Neural progenitor cell (in vitro differentiated cells): ENCODE measurements around the gene EHMT1. TPM values are rescaled to one million over a fixed set of nuclear protein-coding genes. Genes with fewer than 3 reads are reported as not detected.

ENCODE experiments used
- DNase-seq: peaks from one replicate; pipeline ENCODE4 v3.0.0-alpha.2; 2016; ENCODE audit warnings: low spot score
- H2AFZ ChIP-seq: fragments of 200-600 bp; sonication (generic); replicated peaks from 2 replicates; pipeline ENCODE4 v1.6.1; 2016; ENCODE audit warnings: antibody characterized with exemption
- H3F3A ChIP-seq: fragments of 200-600 bp; sonication (generic); 2 replicates; pipeline ENCODE4 v1.6.1; 2016; ENCODE audit warnings: antibody characterized with exemption, low read depth
- H3K27ac ChIP-seq: fragments of 200-600 bp; sonication (generic); 2 replicates; pipeline ENCODE4 v1.5.1; 2016; ENCODE audit warnings: mild to moderate bottlenecking
- H3K27me3 ChIP-seq: fragments of 200-600 bp; sonication (generic); 2 replicates; pipeline ENCODE4 v1.6.1; 2016; ENCODE audit warnings: mild to moderate bottlenecking, moderate library complexity
- H3K36me3 ChIP-seq: fragments of 200-600 bp; sonication (generic); 2 replicates; pipeline ENCODE4 v1.5.1; 2016
- H3K4me1 ChIP-seq: fragments of 200-600 bp; sonication (generic); 2 replicates; pipeline ENCODE4 v1.6.1; 2016; ENCODE audit warnings: mixed run types
- H3K4me2 ChIP-seq: fragments of 200-600 bp; sonication (generic); 2 replicates; pipeline ENCODE4 v1.6.1; 2016
- H3K4me3 ChIP-seq: fragments of 200-600 bp; sonication (generic); 2 replicates; pipeline ENCODE4 v1.5.1; 2016
- H3K79me2 ChIP-seq: fragments of 200-600 bp; sonication (generic); 2 replicates; pipeline ENCODE4 v1.6.1; 2016; ENCODE audit warnings: low read depth
- H3K9ac ChIP-seq: fragments of 200-600 bp; sonication (generic); 2 replicates; pipeline ENCODE4 v1.6.1; 2016
- H3K9me3 ChIP-seq: fragments of 200-600 bp; sonication (generic); 2 replicates; pipeline ENCODE4 v1.5.1; 2016; ENCODE audit warnings: low read depth
- H4K20me1 ChIP-seq: fragments of 200-600 bp; sonication (generic); 2 replicates; pipeline ENCODE4 v1.6.1; 2016; ENCODE audit warnings: low read depth
- H3K27ac Mint-ChIP-seq: 3 replicates; pipeline ENCODE4 v1.8.0; 2021; ENCODE audit warnings: mixed read lengths
- H3K27me3 Mint-ChIP-seq: 2 replicates; pipeline ENCODE4 v1.8.0; 2022; ENCODE audit warnings: low read depth, mild to moderate bottlenecking, inconsistent platforms, moderate library complexity, mixed read lengths; ENCODE audit not compliant: insufficient read depth
- H3K36me3 Mint-ChIP-seq: 3 replicates; pipeline ENCODE4 v1.8.0; 2021; ENCODE audit warnings: mixed read lengths
- H3K4me1 Mint-ChIP-seq: 3 replicates; pipeline ENCODE4 v1.8.0; 2021; ENCODE audit warnings: mixed read lengths
- H3K4me3 Mint-ChIP-seq: 3 replicates; pipeline ENCODE4 v1.8.0; 2021; ENCODE audit warnings: mild to moderate bottlenecking, moderate library complexity, mixed read lengths
- H3K9me3 Mint-ChIP-seq: 3 replicates; pipeline ENCODE4 v1.8.0; 2020; ENCODE audit warnings: mixed read lengths
- CTCF ChIP-seq: fragments of 200-600 bp; sonication (generic); IDR thresholded peaks from 2 replicates; pipeline ENCODE4 v1.5.1; 2017; ENCODE audit warnings: antibody characterized with exemption, mild to moderate bottlenecking
- EZH2 ChIP-seq: fragments of 200-600 bp; sonication (generic); IDR thresholded peaks from 2 replicates; pipeline ENCODE4 v1.6.1; 2017; ENCODE audit warnings: antibody characterized with exemption, mild to moderate bottlenecking, moderate library complexity
- EZH2phosphoT487 ChIP-seq: fragments of 200-600 bp; sonication (generic); IDR thresholded peaks from 2 replicates; pipeline ENCODE4 v1.6.1; 2017; ENCODE audit warnings: antibody characterized with exemption
- total RNA-seq: library from RNA; depleted of rRNA; stranded (reverse); fragments of >200 nt; gene quantifications from 2 replicates; pipeline ENCODE4 v1.2.3, GENCODE V29; 2015; ENCODE audit warnings: low replicate concordance

Gene EHMT1
- total RNA-seq, 1 donor from 2014 or later, result 47.8 TPM

- peaks cover 65% of the 10 kb centered on the region for H3K79me2 ChIP-seq
- H3K36me3 ChIP-seq, result no peaks in the 10 kb centered on the region
- peaks cover 8% of the 10 kb centered on the region for H4K20me1 ChIP-seq
- H3F3A ChIP-seq, result peaks cover 16% of the 10 kb centered on the region
- TF ChIP-seq CTCF (no peak), EZH2phosphoT487 (no peak), EZH2 (no peak)
- H3K27ac ChIP-seq, result no peak overlapping the region
- H3K4me3 Mint-ChIP-seq, result no peak overlapping the region
- no peak overlapping the region for H2AFZ ChIP-seq
- peaks cover under 1% of the 10 kb centered on the region for H3K4me1 Mint-ChIP-seq
- H3K27me3 ChIP-seq, result no peaks in the 10 kb centered on the region
- H3K9ac ChIP-seq, result no peak overlapping the region
- H3K4me1 ChIP-seq, result peaks cover 13% of the 10 kb centered on the region
- DNase-seq, result no peak
- peaks cover 2% of the 10 kb centered on the region for H3K27me3 Mint-ChIP-seq
- H3K27ac Mint-ChIP-seq, result no peak overlapping the region
- no peaks in the 10 kb centered on the region for H3K9me3 ChIP-seq
- peaks cover 21% of the 10 kb centered on the region for H3K9me3 Mint-ChIP-seq
- no peak overlapping the region for H3K4me3 ChIP-seq
- peaks cover 66% of the 10 kb centered on the region for H3K36me3 Mint-ChIP-seq
- H3K4me2 ChIP-seq, result no peak overlapping the region
Observed at GRCh38 chr9:137726764-137727163, 108.0 kb downstream of the EHMT1 start.

- Histone ChIP-seq H3F3A (peaks cover 16% of the 10 kb centered on the region), H3K36me3 (no peaks in the 10 kb centered on the region), H3K4me2 (no peak overlapping the region), H4K20me1 (peaks cover 8% of the 10 kb centered on the region), H3K9ac (no peak overlapping the region), H3K27ac (no peak overlapping the region), H3K9me3 (no peaks in the 10 kb centered on the region), H3K4me3 (no peak overlapping the region), H2AFZ (no peak overlapping the region), H3K27me3 (no peaks in the 10 kb centered on the region), H3K4me1 (peaks cover 13% of the 10 kb centered on the region), H3K79me2 (peaks cover 56% of the 10 kb centered on the region)
- TF ChIP-seq EZH2, result no peak
- no peak for TF ChIP-seq EZH2phosphoT487
- TF ChIP-seq CTCF, result no peak
- Mint-ChIP-seq H3K27ac (no peak overlapping the region), H3K36me3 (peaks cover 68% of the 10 kb centered on the region), H3K9me3 (peaks cover 28% of the 10 kb centered on the region), H3K4me1 (no peaks in the 10 kb centered on the region), H3K27me3 (peaks cover 4% of the 10 kb centered on the region), H3K4me3 (no peak overlapping the region)
- DNase-seq, result no peak
Observed at GRCh38 chr9:137727716-137728115, 108.9 kb downstream of the EHMT1 start.

- H3K27ac ChIP-seq, result no peak overlapping the region
- Mint-ChIP-seq H3K27ac (no peak overlapping the region), H3K4me3 (no peak overlapping the region), H3K9me3 (peaks cover 38% of the 10 kb centered on the region), H3K27me3 (peaks cover 9% of the 10 kb centered on the region), H3K36me3 (peaks cover 78% of the 10 kb centered on the region), H3K4me1 (no peaks in the 10 kb centered on the region)
- no peak overlapping the region for H3K9ac ChIP-seq
- H4K20me1 ChIP-seq, result peaks cover 8% of the 10 kb centered on the region
- no peaks in the 10 kb centered on the region for H3K9me3 ChIP-seq
- TF ChIP-seq EZH2phosphoT487, result no peak
- TF ChIP-seq EZH2, result no peak
- no peak for TF ChIP-seq CTCF
- H3K79me2 ChIP-seq, result peaks cover 51% of the 10 kb centered on the region
- H2AFZ ChIP-seq, result no peak overlapping the region
- H3K4me2 ChIP-seq, result no peak overlapping the region
- peaks cover 3% of the 10 kb centered on the region for H3K36me3 ChIP-seq
- no peak overlapping the region for H3K4me3 ChIP-seq
- no peak for DNase-seq
- no peaks in the 10 kb centered on the region for H3K27me3 ChIP-seq
- peaks cover 12% of the 10 kb centered on the region for H3F3A ChIP-seq
- H3K4me1 ChIP-seq, result peaks cover 10% of the 10 kb centered on the region
Observed at GRCh38 chr9:137728444-137729311, 109.9 kb downstream of the EHMT1 start.
